IPS-20b (cell line): ENCODE measurements around the gene GPANK1.

Experiments
- H3K27ac ChIP-seq: one replicate; pipeline ENCODE4 v1.5.1; 2013; ENCODE audit warnings: low read length
- H3K27me3 ChIP-seq: 2 replicates; pipeline ENCODE4 v1.6.1; 2013; ENCODE audit warnings: mild to moderate bottlenecking, low read length, inconsistent platforms; ENCODE audit not compliant: insufficient read depth
- H3K36me3 ChIP-seq: 2 replicates; pipeline ENCODE4 v1.6.1; 2013; ENCODE audit warnings: low read depth, mild to moderate bottlenecking, inconsistent platforms, low read length, moderate library complexity; ENCODE audit not compliant: insufficient read depth
- H3K4me1 ChIP-seq: 2 replicates; pipeline ENCODE4 v1.6.1; 2013; ENCODE audit warnings: mild to moderate bottlenecking, control low read depth, inconsistent platforms, low read length, moderate library complexity; ENCODE audit not compliant: insufficient read depth
- H3K4me3 ChIP-seq: 2 replicates; pipeline ENCODE4 v1.5.1; 2013; ENCODE audit warnings: mild to moderate bottlenecking, low read length, inconsistent platforms
- H3K9ac ChIP-seq: 2 replicates; pipeline ENCODE4 v1.6.1; 2013; ENCODE audit warnings: low read depth, mild to moderate bottlenecking, inconsistent platforms, low read length, moderate library complexity
- H3K9me3 ChIP-seq: 2 replicates; pipeline ENCODE4 v1.6.1; 2013; ENCODE audit warnings: mild to moderate bottlenecking, low read depth, low read length, inconsistent platforms; ENCODE audit not compliant: insufficient read depth

Gene GPANK1

DNA sequence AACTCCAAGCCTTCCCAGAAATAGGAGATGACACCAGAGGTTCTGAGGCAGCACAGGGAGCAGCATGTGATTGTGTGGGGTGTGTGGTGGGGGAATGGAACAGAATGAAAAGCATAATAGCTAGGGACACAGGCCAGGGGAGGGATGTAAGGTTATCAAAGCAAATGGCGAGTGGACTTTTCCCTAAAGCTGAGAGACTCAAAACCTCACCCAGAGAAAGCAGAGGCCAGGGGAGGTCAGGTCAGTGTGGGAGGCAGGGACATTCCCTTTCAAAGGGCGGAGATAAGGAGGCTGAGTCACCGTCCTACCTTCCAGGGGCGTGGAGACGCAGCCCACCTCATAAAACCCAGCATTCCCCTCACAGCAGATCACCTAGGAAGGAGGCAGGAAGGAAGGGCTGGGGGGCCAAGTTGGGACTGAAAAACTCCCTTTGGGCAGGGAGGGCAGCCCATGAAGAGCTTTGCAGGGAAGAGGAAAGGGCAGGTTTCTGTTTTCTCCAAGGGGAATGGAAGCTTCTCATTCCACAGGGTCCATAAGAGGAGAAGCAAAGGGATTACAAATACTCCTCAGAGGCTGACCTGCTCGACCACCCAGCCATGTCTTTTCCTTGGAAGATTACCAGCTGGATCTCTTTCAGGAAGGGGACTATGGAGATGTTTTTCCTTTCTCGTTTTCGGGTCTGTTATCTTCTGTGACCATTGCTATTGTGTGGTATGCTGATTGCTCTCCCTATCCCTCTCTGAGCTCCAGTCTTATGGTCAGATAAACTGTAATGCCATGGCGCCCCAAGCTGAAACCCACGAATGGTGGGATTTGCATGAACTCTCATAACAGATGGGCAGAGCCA is 25.7 kb upstream of the GPANK1 start:
- Histone ChIP-seq H3K27ac (no peak overlapping the region), H3K9ac (no peak overlapping the region), H3K4me1 (no peaks in the 10 kb centered on the region), H3K4me3 (no peak overlapping the region), H3K9me3 (no peaks in the 10 kb centered on the region), H3K27me3 (no peaks in the 10 kb centered on the region), H3K36me3 (peaks cover 82% of the 10 kb centered on the region)

DNA sequence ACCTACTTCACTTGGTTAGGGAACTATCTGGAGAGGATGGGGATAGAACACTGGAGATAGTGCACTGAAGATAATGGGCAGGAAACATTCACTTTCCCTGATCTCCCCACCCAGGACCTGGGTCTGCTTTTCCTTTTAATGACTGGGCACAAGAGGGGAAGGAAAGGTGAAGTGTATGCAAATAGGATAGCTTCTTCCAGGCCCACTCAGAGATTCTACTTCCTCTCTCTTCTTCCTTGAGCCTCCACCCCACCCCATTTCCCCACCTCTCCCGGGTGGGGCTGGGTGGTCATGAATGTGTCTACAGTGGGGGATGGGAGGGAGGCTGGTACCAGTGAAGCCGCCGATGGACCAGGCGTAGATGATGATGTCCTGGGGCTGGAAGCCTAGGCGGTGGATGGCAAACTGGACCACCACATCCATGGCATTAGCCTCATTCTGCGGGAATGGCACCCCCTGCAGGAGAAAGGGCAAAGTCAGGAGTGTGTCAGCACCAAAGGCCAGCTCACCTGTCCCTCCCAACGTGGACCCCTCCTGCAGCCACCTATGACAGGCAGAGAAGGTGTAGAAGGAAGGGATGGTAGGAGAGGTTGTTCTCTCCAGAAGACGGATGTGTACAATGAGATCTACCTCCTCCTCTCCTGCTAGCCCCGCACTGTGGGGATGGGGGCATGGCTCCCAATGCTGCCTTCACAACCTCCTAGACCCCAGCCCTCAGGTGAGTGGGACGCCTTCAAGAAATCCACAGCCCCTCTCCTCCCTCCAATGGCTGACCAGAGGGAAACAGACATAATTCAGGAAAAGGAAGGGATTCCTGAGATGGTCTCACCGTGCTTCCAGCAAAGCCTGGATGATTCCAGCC is 24.7 kb upstream of the GPANK1 start:
- peaks cover 72% of the 10 kb centered on the region for H3K36me3 ChIP-seq
- H3K27me3 ChIP-seq: no peaks in the 10 kb centered on the region
- H3K4me3 ChIP-seq: no peak overlapping the region
- no peaks in the 10 kb centered on the region for H3K4me1 ChIP-seq
- no peak overlapping the region for H3K9ac ChIP-seq
- H3K9me3 ChIP-seq: no peaks in the 10 kb centered on the region
- H3K27ac ChIP-seq: no peak overlapping the region

DNA sequence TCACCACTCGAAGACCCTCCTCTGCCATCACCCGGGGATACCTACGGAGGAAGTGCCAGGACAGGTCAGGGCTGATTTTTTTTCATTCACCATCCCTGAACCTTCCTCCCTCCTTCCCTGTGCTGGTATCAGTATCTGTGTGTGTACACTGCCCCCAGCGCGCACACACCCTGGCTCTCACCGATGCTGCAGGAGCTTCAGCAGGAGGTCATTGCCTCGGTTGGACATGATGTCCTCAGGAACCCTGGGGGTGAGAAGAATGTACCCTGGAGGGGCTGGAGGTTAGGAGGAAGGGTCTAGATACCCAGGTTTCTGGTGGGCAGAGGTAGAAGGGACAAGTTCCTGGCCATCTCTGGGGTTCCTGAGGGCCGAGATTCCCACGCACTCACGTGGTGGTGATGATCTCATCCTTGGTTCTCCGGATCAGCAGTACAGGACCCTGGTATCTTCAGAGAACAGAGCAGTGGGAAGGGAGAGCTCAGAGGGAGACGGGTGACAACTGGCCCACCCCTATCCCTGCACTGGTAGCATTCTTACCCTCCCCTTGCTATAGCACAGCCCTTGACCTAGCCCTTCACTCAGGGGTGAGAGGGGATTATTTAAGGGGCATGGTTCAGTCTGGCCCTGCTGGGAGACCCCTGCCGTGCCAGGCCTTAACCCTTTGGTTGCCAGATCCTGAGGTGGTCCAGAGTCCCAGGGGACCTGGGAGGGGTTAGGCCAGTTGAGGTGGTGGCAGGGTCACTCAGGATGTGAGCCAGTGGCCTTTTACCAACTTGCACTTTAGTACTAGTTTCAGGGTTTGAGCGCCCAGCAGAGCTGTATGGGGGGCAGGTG is 23.3 kb upstream of the GPANK1 start:
- Histone ChIP-seq H3K27me3 (no peaks in the 10 kb centered on the region), H3K4me3 (no peak overlapping the region), H3K27ac (no peak overlapping the region), H3K36me3 (peaks cover 64% of the 10 kb centered on the region), H3K9me3 (no peaks in the 10 kb centered on the region), H3K4me1 (no peaks in the 10 kb centered on the region), H3K9ac (no peak overlapping the region)

DNA sequence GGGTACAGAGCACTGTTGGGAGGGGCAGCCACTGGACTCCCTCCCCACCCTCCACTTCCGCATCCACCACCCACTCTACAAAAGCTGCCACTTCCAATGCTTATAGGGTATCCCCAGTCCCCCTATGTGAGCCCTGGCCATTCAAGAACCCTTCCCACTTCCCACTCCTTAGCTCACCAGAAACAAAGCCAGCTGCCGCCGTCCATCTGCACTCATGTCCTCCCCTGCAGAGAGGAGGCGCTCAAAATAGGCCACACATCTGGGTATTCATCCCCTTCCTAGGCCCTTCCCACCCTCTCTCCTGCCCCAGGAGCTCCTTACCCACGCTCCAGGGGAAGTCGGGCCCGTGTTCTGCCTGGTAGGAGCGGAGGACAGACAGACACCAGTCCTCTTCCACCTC is 22.5 kb upstream of the GPANK1 start:
- Histone ChIP-seq H3K27ac (no peak overlapping the region), H3K9ac (no peak overlapping the region), H3K27me3 (peaks cover 6% of the 10 kb centered on the region), H3K4me3 (no peak overlapping the region), H3K9me3 (no peaks in the 10 kb centered on the region), H3K36me3 (peaks cover 58% of the 10 kb centered on the region), H3K4me1 (no peaks in the 10 kb centered on the region)

DNA sequence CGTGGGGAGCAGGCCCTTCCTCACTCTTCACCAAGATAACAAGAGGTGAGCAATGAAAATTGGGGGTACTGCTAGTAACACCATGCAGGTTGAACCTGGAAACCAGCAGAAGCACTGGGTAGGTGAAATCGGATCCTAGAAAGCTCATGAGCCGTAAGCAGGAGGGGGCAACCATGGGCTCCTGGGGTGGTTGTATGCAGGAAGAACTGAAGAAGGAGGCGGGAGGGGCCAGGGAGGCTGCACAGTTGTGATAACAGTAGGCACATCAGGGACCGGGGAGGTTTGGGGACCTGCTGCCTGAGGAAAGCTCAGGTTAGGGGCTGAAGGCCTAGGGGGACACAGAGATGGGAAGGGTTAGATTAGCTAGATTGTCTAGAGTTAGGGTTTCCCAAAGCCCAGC is 21.7 kb upstream of the GPANK1 start:
- Histone ChIP-seq H3K4me3 (no peak overlapping the region), H3K9me3 (no peaks in the 10 kb centered on the region), H3K27ac (no peak overlapping the region), H3K9ac (no peak overlapping the region), H3K36me3 (peaks cover 51% of the 10 kb centered on the region), H3K4me1 (no peaks in the 10 kb centered on the region), H3K27me3 (peaks cover 14% of the 10 kb centered on the region)

DNA sequence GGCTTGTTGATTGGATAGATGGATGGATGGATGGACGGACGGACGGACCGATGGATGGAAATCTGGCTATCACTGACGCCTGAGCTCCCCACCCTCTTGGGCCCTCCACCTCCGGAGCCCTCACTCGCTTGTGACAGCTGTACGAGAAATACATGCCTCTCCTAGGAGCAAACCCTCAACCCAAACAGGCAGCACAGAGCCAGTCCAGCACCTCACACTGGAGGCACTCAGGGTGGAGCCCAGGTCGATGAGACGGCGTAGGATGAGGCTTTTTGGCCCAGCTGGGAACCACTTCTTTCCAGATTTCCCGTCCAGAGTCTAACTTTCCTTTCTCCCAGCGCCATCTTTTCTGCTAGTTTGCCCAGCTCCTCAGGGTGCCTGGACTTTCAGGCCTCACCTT is 18.8 kb upstream of the GPANK1 start:
- no peak overlapping the region for H3K9ac ChIP-seq
- no peaks in the 10 kb centered on the region for H3K9me3 ChIP-seq
- H3K36me3 ChIP-seq: peaks cover 27% of the 10 kb centered on the region
- H3K27ac ChIP-seq: no peak overlapping the region
- H3K27me3 ChIP-seq: peaks cover 22% of the 10 kb centered on the region
- H3K4me1 ChIP-seq: no peaks in the 10 kb centered on the region
- H3K4me3 ChIP-seq: peak overlapping the region; percentile 75

DNA sequence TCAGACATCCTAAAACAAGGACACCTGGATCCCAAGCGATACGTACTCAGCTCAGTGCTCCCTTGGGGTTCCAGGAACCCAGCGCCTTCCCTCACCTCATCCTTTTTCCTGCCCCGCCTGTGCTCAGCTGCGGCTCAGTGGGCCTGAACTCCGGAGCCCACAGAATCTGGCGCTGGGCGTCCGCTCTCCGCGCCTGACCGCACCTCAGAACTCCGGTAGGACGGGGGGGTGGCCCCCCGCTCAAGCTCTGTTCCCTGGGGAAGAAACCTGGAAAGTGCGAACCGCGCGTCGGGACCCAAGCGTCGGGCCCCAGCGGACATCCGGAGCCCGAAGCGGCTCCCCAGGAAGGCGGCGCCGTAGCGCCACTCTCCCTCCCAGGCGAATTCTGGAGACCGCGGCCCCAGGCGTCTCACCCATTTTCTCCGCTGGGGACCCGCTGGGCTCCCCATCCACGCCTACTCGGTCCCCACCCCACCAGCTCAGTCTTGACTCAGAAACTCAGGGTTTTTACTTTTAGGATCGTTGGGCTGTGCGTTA is 16.4 kb upstream of the GPANK1 start:
- H3K4me1 ChIP-seq: no peaks in the 10 kb centered on the region

DNA sequence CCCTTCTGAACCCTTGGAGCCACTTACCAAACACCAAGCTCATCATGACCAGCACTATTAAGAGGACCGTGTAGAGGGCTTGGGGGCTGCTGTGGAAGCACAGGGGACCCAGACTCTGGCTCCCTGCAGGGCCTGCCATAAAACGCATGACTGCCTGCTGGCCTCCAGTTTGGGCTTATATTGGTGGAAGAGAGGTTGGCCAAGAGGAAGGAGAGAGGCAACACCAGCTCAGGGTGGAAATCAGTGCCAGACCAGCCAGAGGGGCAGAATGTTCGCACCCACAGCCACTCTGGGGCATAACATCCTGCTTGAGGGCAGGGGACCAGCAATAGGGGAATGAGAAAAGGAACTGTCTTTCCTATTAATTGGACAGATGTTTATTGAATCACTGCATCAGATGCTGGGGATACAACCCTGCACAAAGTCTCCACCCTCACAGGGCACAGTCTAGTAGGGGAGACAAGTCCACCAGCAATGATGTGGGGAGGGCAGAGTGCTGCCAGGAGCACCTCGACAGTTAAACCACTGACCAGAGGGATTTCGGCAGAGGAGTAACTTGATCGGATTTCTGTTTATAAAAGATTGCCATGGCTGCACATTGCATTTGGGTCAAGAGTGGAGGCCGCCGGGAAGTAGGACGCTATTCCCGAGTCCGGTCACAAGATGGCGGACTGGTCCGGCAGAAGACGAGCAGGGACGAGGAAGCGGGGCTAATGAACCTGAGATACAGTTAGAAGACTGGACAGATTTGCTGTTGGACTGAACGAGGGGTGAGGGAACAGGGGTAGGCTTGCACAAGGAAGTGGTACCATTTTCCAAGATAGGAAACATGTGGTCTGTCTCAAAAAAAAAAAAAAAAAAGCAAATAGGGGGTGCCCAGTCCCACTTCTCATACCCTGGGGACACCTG is 15.7 kb upstream of the GPANK1 start, which contains the start of gene LY6G5C:
TSS of gene LY6G5C (minus strand) at position 842 of the 909 bp plus-strand sequence. CDS start at position 148, 694 bp downstream.
- Histone ChIP-seq H3K9ac (peak within 1 kb of the TSS; percentile 38; the same call in 1 of the 2 replicates), H3K36me3 (no peaks in the 10 kb centered on the region), H3K4me1 (no peaks in the 10 kb centered on the region), H3K27ac (no peak within 1 kb of the TSS), H3K4me3 (peak within 1 kb of the TSS; percentile 64), H3K9me3 (no peaks in the 10 kb centered on the region), H3K27me3 (peaks cover 22% of the 10 kb centered on the region)

More for the DNA sequence above, 16.4 kb upstream of the GPANK1 start:
- H3K9me3 ChIP-seq: no peaks in the 10 kb centered on the region
- peak overlapping the region; percentile 64 for H3K4me3 ChIP-seq
- H3K27me3 ChIP-seq: peaks cover 22% of the 10 kb centered on the region
- no peak overlapping the region for H3K27ac ChIP-seq
- H3K36me3 ChIP-seq: peaks cover 4% of the 10 kb centered on the region
- 0 out of 2 replicates have a peak overlapping the region, but pooled peaks have one; percentile 38 for H3K9ac ChIP-seq

DNA sequence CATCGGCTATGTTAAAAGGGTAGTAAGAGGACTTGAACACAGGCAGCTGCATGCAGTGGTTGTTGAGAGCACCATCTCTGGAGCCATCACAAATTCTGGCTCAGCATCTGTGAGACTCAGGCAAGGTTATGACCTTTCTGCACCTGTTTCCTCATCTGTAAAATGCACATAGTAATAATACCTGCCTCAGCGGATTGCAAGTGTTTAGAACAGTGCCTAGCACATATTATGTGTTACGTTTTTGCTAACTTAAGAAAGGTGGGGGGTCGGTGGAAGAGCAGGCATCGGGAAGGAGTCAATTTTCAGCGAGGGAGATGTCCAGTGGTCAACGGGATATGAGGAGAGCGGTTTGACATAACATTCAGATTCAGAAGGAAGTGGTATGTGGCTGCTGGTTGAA is 13.2 kb upstream of the GPANK1 start:
- H3K4me1 ChIP-seq: no peaks in the 10 kb centered on the region
- no peak overlapping the region for H3K9ac ChIP-seq
- peaks cover 22% of the 10 kb centered on the region for H3K27me3 ChIP-seq
- no peak overlapping the region for H3K4me3 ChIP-seq
- no peaks in the 10 kb centered on the region; the same call in 1 of the 2 replicates for H3K36me3 ChIP-seq
- no peaks in the 10 kb centered on the region for H3K9me3 ChIP-seq
- no peak overlapping the region for H3K27ac ChIP-seq

DNA sequence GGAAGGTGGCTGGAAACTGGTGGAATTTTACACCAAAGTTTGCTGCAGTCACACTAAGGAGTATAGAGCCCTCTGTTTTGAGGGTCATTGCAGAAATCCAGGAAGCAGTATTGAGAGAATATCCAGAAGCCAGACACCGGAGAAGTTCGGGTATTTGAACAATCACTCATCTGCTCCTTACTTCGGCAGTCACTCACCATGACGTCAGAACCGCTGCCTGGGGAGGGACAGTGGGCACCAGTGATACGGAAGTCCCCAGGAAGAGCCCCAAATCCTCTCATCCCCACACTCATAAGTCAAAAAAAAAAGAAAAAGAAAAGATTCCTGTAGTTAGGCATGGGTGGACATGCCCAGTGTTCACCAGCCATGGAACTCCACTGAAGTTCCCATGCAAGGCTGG is 12.1 kb upstream of the GPANK1 start:
- Histone ChIP-seq H3K4me1 (no peaks in the 10 kb centered on the region), H3K9ac (no peak overlapping the region), H3K4me3 (no peak overlapping the region), H3K36me3 (peaks cover 8% of the 10 kb centered on the region), H3K27ac (no peak overlapping the region), H3K27me3 (peaks cover 12% of the 10 kb centered on the region), H3K9me3 (no peaks in the 10 kb centered on the region)
